Ureter (tissue), 1 donor: ENCODE results near the gene TGM3. TPM values are rescaled to one million over a fixed set of nuclear protein-coding genes. Genes with fewer than 3 reads are reported as not detected.

Experiments
- DNase-seq: peaks from one replicate; pipeline ENCODE4 v3.0.0-alpha.2; 2020; ENCODE audit warnings: low spot score
- total RNA-seq: library from RNA; stranded (reverse); gene quantifications from one replicate; pipeline ENCODE4 v1.2.4, GENCODE V29; 2023
- donor health status: DM: yes; HTN: yes; CAD: no.

Gene TGM3
- total RNA-seq, 1 donor from 2014 or later, result not detected

DNA sequence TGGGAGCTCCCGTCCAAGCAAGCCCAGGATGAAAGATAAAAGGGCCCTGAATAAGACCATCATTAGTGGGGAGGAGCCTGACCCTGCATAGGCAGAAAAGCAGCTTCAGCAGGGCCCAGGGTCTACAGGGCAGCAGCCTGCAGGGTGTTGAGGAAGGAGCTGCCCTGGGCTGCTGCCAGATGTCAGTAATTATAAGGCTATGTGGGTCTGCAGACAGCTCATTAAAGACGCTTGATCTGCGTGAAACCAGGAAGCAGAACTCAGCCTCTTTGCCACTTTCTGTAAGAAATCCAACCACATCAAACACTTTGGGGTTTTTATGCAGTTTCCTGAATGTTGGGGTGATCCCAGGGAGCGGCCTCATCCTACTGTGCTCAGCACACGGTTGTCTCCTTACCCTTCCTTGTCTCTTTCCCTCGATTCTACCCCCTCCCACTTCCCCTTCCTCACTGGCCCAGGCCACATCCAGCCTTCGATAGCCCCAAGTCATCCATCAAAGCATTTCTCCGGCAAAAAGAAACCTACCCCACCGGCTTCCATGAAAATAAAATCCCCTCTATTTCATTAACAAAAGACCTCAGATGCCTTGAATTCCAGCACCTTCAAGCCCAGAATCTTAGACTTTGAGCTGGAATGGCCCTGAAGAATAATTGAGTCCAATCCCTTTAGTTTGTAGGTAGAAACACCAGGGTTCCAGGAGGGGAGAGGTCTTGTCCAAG, 83.9 kb downstream of the TGM3 start:
- DNase-seq, result no peak

DNA sequence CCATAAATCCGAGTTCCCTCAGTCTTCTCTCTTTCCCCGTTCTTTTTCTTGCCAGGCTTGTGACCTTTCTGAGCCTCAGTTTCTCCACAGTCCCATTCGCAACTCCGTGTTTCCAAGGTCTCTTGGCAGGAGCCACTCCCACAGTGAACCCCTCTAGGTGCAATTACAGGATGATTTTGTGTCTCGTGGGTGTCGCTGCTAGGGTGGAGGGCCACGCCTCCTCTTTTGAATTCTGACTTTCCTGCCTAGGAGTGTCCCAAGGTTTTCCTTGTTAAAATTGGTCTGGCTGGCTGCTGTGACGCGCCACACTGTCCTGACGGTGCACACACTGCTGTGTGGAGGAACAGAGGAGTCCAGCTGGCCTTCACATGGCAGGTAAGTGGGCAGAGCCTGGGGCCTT, 84.8 kb downstream of the TGM3 start, which contains the start of gene TGM6:
Gene TGM6, plus strand, starts transcription at position 301 of the 400 bp plus-strand sequence. Its CDS starts 68 bp downstream, at position 369.
- DNase-seq, result no peak

DNA sequence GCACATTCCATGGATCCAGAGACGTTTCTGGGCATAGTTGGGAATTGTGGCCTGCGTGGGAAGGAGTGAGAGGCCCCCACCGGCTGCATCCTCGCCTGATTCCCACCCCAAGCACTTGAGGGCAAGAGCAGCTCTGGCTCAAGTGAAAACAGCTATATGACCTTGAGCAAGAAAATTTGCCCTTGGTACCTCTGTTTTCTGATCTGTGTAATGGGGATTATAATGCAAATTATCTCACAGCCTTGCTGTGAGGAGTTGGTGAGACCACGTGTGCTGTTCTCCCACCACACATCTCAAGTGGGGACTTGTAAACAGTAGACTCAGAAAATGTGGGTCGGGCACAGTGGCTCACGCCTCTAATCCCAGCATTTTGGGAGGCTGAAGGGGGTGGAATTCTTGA, 85.5 kb downstream of the TGM3 start:
- no peak for DNase-seq

DNA sequence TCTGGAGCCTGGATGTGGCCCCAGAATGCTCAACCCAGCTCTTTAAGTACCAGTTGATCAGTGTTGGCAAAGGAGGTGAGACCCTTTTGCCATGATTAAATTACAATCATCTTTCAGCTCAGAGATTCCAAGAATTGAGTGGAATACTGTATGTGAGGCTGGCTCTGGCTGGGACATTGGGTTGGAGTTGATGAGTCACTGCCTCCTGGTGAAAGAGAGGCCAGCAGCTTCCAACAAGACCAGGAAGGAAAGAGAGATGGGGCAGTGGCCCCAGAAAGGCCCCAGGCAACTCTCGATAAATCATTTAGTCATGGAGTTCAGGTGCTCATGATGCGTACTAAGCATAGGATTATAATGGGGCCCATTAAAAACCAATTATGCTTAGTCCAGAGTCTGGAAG, 87.0 kb downstream of the TGM3 start:
- no peak for DNase-seq

DNA sequence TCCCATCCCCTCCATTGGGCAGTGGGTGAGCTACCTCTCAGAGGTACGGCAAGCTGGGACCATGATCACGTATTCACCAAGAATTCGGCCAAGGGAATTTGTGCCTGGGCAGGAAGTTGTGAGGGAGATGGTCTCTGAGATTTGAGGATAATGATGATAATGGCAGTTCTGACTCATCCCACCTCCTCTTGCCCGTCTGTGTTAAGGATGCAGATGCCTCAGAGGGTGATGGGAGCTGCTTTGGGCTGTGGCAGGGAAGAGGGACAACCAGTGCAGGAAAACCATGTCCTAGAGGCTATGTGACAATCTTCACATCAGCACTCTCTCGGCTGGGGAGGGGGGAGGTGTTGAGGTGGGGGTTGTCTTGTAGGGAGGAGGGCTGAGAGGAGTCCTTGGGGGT, 89.2 kb downstream of the TGM3 start:
- DNase-seq, result no peak

DNA sequence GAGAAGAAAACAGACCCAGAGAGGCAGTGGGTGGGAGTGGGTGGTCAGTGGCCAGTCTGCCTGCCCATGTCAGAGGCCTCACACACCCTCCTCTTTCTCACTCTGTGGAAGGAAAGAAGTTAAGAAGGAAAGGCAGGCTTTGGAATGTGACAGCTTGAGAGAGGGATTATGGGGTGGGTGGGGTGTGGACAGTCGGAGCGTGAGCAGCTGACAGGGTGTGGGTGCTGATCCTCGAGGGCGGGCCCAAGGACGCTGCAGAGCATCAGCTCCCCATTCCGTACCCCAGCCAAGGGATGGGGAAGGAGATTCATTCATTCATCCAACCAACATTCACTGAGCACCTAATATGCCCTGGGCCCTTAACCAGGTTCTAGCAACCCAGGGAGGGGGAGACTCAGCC, 89.7 kb downstream of the TGM3 start:
- no peak for DNase-seq

DNA sequence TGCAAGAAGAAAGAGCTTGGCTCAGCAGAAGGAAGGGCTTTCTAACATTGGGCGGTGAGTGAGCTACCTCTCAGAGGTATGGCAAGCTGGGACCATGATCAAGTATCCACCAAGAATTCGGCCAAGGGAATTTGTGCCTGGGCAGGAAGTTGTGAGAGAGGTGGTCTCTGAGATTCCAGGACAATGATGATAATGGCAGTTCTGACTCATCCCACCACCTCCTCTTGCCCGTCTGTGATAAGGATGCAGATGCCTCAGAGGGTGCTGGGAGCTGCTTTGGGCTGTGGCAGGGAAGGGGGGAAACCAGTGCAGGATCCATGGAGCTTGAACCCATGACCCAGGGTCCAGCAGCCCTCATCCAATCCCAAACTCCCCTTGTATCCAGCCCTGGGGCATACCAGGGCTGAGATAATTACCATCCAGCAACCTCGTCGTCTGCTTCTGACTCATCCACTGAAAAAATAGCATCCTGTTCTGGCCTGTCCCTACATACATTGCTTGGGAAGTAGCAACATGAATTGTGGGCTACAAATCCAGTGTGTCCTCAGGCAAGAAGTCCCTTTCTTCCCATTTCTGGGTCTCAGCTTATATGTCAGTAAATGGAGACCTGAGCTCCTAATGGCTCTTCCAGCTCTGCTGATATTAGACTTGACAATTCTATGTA, 90.8 kb downstream of the TGM3 start:
- no peak for DNase-seq

DNA sequence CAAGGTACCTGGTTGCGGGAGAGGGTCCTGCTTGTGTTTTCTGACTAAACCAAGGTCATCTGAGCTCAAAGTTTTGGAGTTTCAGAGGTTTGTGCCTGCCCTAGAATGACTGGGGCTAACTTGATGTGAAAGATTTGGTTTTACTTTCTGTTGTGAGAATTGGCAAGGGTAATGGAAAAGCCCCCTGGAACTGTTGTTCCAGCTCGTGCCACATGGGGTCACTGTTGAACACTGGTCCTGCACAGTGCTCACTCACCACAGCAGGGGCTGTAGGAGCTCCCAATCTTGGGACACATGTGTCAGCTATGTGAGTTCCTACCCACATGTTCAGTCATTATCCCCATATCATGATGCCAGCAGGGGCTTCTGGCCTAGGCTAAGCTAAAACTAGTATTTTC, 91.4 kb downstream of the TGM3 start:
- DNase-seq, result no peak

DNA sequence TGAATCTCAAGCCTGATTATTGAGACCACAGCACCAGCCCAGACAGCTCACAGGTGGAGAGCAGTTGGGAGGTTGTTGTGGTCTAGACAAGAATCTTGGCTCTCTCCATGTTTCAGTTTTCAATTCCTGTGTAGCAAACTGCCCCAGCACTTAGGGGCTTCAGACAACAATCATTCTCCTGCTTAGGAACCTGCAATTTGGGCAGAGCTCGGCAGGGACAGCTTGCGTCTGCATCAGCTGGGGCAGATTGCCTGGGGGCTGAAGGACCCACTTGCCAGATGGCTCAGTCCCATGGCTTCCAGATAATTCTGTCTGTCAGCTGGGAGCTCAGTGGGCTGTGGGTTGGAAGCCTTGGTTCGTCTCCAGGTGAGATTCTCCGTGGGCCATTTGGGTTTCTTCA, 91.8 kb downstream of the TGM3 start:
- no peak for DNase-seq

Other genes with a start within 250 kb of the TGM3 start
- gene STK35, start 194.2 kb upstream of the TGM3 start, total RNA-seq, result 21.2 TPM
- gene TGM6, start 84.9 kb downstream of the TGM3 start, total RNA-seq, result not detected
- 130 TPM for gene SNRPB, start 174.8 kb downstream of the TGM3 start, total RNA-seq
- 13.1 TPM for gene ZNF343, start 212.9 kb downstream of the TGM3 start, total RNA-seq
- not detected for gene TMC2, start 240.6 kb downstream of the TGM3 start, total RNA-seq